Psoas muscle (tissue), 8 donors: ENCODE data around the gene OSBPL8. TPM values are rescaled to one million over a fixed set of nuclear protein-coding genes. Genes with fewer than 3 reads are reported as not detected.

Experiments
- ATAC-seq, 4 donors: fragments of 200-7000 bp; cut with Tn5 transposase; one replicate each; pipeline ENCODE4 v1.9.1; 2020; ENCODE audit warnings: moderate library complexity in 3 of 4, mild to moderate bottlenecking in 2 of 4
- DNase-seq, 2 donors: peaks; one replicate each; pipeline ENCODE4 v3.0.0-alpha.2; 2020
- H3K27ac ChIP-seq: fragments of 200-600 bp; one replicate; pipeline ENCODE4 v1.8.0; 2022
- H3K27me3 ChIP-seq, 3 donors: fragments of 200-600 bp in 1 of 3; one replicate each; pipeline versions ENCODE4 v1.6.1 to v1.8.0; 2013 to 2022; ENCODE audit warnings: low read length in 2 of 3, mild to moderate bottlenecking in 2 of 3, moderate library complexity in 1 of 3; ENCODE audit not compliant: insufficient read depth in 3 of 3
- H3K36me3 ChIP-seq, 2 donors: fragments of 200-600 bp in 1 of 2; one replicate each; pipeline versions ENCODE4 v1.6.1 to v1.8.0; 2013 to 2022; ENCODE audit warnings: low read depth in 1 of 2, mild to moderate bottlenecking in 1 of 2, moderate library complexity in 1 of 2; ENCODE audit not compliant: insufficient read depth in 1 of 2
- H3K4me1 ChIP-seq: fragments of 200-600 bp; one replicate; pipeline ENCODE4 v1.8.0; 2022
- H3K4me3 ChIP-seq: fragments of 200-600 bp; one replicate; pipeline ENCODE4 v1.8.0; 2022; ENCODE audit warnings: mild to moderate bottlenecking
- H3K9me3 ChIP-seq: fragments of 200-600 bp; one replicate; pipeline ENCODE4 v1.8.0; 2022
- CTCF ChIP-seq: fragments of 200-600 bp; IDR thresholded peaks from one replicate; pipeline ENCODE4 v1.8.0; 2022; ENCODE audit warnings: antibody characterized with exemption
- WGBS, 3 donors: extraction: QIAGEN DNeasy Blood & Tissue Kit; methylation state at CpG; one replicate each; pipeline versions ENCODE4 v1.1.6 to v1.1.7; 2013; 5-methylcytosine and 5-hydroxymethylcytosine counted together
- intact Hi-C, 2 donors: fragments of 100-400 bp; cut with DNase I; formaldehyde crosslinking; loops; one replicate each; pipeline versions ENCODE4 v1.11.0 to v1.14.2; 2022
- polyA plus RNA-seq, 3 donors: library from polyadenylated mRNA; stranded (reverse); fragments of 200-250 nt; gene quantifications; one replicate each; pipeline ENCODE4 v1.2.3, GENCODE V29; 2013
- total RNA-seq, 4 donors: library from RNA; stranded (reverse); fragmentation: NEBNext Ultra II Directional in 2 of 4; extraction: Animal tissue kit (Norgen Biotek cat#: 25700) in 2 of 4; gene quantifications; one replicate each; pipeline versions ENCODE4 v1.2.1 to v1.2.4, GENCODE V29; 2021 to 2023
- donor health status: healthy with polysubstance abuse.
- donor health status: DM: no; HTN: no; CAD: no; lungs with moderate emphysema.
- donor health status: Bipolar disorder and iron deficiency.
- donor health status: healthy.
- donor health status: DM: yes; HTN: yes; CAD: no.
- donor health status: DM: no; HTN: no; CAD: no.
- donor health status: DM: no; HTN: no; CAD: no.
- donor health status: DM: yes; HTN: yes; CAD: no.

OSBPL8 gene
- total and polyA plus RNA-seq, 7 donors: 9.2 to 64.3 (median 39.5) TPM

GRCh38 chr12:76457818-76458217, 101.8 kb downstream of the OSBPL8 start:
- ATAC-seq (no peak), DNase-seq (no peak)
- no peak for TF ChIP-seq CTCF
- no peaks in the 10 kb centered on the region for H3K27me3 ChIP-seq
- no peaks in the 10 kb centered on the region for H3K36me3 ChIP-seq
- no peak overlapping the region for H3K4me3 ChIP-seq
- WGBS, 3 donors: 47 to 89% (median 48%) methylated on average over 5 of the region's 5 CpGs
- no peaks in the 10 kb centered on the region for H3K9me3 ChIP-seq
- intact Hi-C loops: loop anchor here in 1 of 2 donors (10.0 kb wide), 1 partner anchor 373 kb away; the partner anchor contains the start of gene NAP1L1
- H3K4me1 ChIP-seq: peaks cover 27% of the 10 kb centered on the region
- peak overlapping the region; percentile 5 for H3K27ac ChIP-seq

GRCh38 chr12:76457010-76457409, 102.6 kb downstream of the OSBPL8 start:
- Histone ChIP-seq H3K27me3 (no peaks in the 10 kb centered on the region), H3K9me3 (no peaks in the 10 kb centered on the region), H3K36me3 (no peaks in the 10 kb centered on the region), H3K4me3 (no peak overlapping the region), H3K27ac (peak overlapping the region; percentile 17), H3K4me1 (peaks cover 19% of the 10 kb centered on the region)
- DNase-seq (no peak), ATAC-seq (no peak)
- 93 to 96% (median 95%) methylated on average over 7 of the region's 7 CpGs for whole genome bisulfite sequencing, 3 donors
- no peak for TF ChIP-seq CTCF
- intact Hi-C loops: loop anchor here in 1 of 2 donors (10.0 kb wide), 1 partner anchor 372 kb away; the partner anchor contains the start of gene NAP1L1

DNA sequence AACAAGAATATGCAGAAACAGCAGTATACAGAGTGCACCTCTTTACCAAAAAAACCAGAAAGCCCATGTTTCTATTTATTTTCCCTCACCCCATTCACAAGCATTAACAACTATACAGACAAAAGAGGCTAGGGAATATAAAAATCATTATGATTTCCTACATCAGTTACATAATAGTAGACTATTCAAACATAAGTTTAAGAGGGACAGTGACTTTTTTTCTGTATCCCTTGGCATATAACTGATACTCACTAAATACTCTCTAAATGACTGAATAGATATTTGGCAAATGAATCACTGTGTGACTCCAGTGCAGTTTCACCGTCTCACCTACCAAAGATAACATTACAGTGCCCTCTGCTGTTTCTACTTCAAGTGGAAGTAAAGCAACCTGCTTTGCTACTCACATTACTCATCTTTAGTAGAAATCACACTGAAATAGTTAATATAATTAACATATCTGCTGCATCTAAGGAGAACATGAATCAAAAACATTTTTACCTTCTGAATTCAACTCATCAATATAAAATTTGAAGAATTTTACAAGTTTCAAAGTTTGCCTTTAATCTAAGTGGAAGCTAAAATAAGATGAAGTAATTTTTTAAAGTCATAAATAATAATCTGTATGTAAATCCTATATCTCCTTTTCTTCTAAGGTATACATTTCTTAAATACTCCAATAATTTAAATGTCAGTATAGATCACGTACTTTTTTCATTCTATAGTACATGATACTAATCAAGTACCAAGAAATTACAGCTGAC, 103.8 kb downstream of the OSBPL8 start:
- peak; percentile 63 for TF ChIP-seq CTCF
- H3K36me3 ChIP-seq: peaks cover 0 to under 1% of the 10 kb centered on the region in 2 donors
- no peak overlapping the region for H3K4me3 ChIP-seq
- no peaks in the 10 kb centered on the region for H3K27me3 ChIP-seq
- no peak for DNase-seq
- H3K27ac ChIP-seq: peak overlapping the region; percentile 0
- intact Hi-C loops: loop anchor here in 1 of 2 donors (10.0 kb wide), 1 partner anchor 371 kb away; the partner anchor contains the start of gene NAP1L1
- no peaks in the 10 kb centered on the region for H3K9me3 ChIP-seq
- peaks cover 17% of the 10 kb centered on the region for H3K4me1 ChIP-seq
- 45 to 49% (median 48%) methylated on average over 2 of the region's 2 CpGs for WGBS, 3 donors
- peak; percentile 77 to 94 (median 90) for ATAC-seq

GRCh38 chr12:76451528-76451927, 108.0 kb downstream of the OSBPL8 start:
- no peak overlapping the region for H3K27ac ChIP-seq
- no peaks in the 10 kb centered on the region for H3K27me3 ChIP-seq
- no peaks in the 10 kb centered on the region for H3K9me3 ChIP-seq
- peaks cover 2 to 7% of the 10 kb centered on the region in 2 donors for H3K36me3 ChIP-seq
- ATAC-seq: no peak
- 94 to 96% (median 96%) methylated on average over 6 of the region's 6 CpGs for WGBS, 3 donors
- TF ChIP-seq CTCF: no peak
- intact Hi-C loops: loop anchor here (5.0 to 10.0 kb wide), 2 partner anchors 367 to 369 kb away; partner anchors contain the start of gene NAP1L1 (in 2 of the 2)
- H3K4me1 ChIP-seq: peaks cover 17% of the 10 kb centered on the region
- no peak overlapping the region for H3K4me3 ChIP-seq
- DNase-seq: no peak
